ENCODE measurements around the gene ACTG1.

DNA sequence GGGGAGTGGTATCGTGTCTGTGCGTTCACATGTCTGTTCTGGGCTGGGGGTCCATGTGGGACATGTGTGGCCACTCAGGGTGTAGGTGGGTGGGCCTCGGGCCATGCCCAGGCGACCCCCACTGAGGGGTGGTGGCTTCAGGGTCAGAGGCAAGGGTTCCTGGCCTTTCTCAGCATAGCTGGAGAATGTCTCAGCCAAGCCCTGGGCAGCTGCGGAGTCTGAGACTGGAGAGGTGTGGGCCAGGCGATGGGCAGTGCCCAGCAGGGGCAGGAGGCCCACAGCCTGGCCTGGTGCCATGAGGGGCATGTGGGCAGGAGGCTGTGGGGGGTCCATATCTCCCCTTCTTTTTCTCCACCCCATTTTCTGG lies 16.8 kb upstream of the ACTG1 start:
- TF ChIP-seq, protein P1, sequence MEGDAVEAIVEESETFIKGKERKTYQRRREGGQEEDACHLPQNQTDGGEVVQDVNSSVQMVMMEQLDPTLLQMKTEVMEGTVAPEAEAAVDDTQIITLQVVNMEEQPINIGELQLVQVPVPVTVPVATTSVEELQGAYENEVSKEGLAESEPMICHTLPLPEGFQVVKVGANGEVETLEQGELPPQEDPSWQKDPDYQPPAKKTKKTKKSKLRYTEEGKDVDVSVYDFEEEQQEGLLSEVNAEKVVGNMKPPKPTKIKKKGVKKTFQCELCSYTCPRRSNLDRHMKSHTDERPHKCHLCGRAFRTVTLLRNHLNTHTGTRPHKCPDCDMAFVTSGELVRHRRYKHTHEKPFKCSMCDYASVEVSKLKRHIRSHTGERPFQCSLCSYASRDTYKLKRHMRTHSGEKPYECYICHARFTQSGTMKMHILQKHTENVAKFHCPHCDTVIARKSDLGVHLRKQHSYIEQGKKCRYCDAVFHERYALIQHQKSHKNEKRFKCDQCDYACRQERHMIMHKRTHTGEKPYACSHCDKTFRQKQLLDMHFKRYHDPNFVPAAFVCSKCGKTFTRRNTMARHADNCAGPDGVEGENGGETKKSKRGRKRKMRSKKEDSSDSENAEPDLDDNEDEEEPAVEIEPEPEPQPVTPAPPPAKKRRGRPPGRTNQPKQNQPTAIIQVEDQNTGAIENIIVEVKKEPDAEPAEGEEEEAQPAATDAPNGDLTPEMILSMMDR (conservative IDR thresholded peaks at IDR 0.05; ENCODE audit: low read depth, low read length): no peak
- TF ChIP-seq MXI1 (IDR thresholded peaks at IDR 0.05; ENCODE audit: borderline replicate concordance, low read depth, low read length) (no peak), SMC3 (IDR thresholded peaks at IDR 0.05; ENCODE audit: low read depth, low read length) (no peak), NFE2L2 (IDR thresholded peaks at IDR 0.05; ENCODE audit: low read depth, low read length) (no peak), MAFK (IDR thresholded peaks at IDR 0.05; ENCODE audit: low read depth, low read length) (no peak), BHLHE40 (IDR thresholded peaks at IDR 0.05; ENCODE audit: low read depth, low read length) (no peak), POLR2A (IDR thresholded peaks at IDR 0.05; ENCODE audit: low read depth, low read length) (no peak)
